A172 (cell line): ENCODE results near the gene ARHGEF25. TPM values are rescaled to one million over a fixed set of nuclear protein-coding genes. Genes with fewer than 3 reads are reported as not detected.
"Not testable (repeated sequence)": the region's sequence is repeated elsewhere in the genome, so short reads cannot be mapped to it uniquely, and the experiment has no call there.

Source experiments
- DNase-seq: peaks from one replicate; pipeline ENCODE4 v3.0.0-alpha.2; 2015; ENCODE audit warnings: low spot score
- total RNA-seq: library from RNA; depleted of rRNA; stranded (reverse); fragments of >200 nt; shearing (Covaris generic); gene quantifications from 2 replicates; pipeline ENCODE4 v1.2.3, GENCODE V29; 2014; rRNA removed

Gene ARHGEF25
- total RNA-seq, 1 experiment from 2014 or later = 20.6 TPM

DNA sequence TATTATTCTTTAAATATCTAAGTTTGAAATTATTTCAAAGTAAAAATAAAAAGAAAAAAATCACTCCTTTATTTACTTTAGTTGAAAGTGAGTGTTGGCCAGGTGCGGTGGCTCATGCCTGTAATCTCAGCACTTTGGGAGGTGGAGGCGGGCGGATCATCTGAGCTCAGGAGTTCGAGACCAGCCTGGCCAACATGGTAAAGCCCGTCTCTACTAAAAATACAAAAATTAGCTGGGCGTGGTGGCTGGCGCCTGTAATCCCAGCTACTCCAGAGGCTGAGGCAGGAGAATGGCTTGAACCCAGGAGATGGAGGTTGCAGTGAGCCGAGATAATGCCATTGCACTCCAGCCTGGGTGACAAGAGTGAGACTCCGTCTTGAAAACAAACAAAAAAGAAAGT is 25.5 kb downstream of the ARHGEF25 start:
- not testable (repeated sequence) for DNase-seq

- no peak for DNase-seq
Observed at GRCh38 chr12:57637364-57637763, 26.1 kb downstream of the ARHGEF25 start.

- no peak for DNase-seq
Observed at GRCh38 chr12:57638096-57638495, 26.9 kb downstream of the ARHGEF25 start.

DNA sequence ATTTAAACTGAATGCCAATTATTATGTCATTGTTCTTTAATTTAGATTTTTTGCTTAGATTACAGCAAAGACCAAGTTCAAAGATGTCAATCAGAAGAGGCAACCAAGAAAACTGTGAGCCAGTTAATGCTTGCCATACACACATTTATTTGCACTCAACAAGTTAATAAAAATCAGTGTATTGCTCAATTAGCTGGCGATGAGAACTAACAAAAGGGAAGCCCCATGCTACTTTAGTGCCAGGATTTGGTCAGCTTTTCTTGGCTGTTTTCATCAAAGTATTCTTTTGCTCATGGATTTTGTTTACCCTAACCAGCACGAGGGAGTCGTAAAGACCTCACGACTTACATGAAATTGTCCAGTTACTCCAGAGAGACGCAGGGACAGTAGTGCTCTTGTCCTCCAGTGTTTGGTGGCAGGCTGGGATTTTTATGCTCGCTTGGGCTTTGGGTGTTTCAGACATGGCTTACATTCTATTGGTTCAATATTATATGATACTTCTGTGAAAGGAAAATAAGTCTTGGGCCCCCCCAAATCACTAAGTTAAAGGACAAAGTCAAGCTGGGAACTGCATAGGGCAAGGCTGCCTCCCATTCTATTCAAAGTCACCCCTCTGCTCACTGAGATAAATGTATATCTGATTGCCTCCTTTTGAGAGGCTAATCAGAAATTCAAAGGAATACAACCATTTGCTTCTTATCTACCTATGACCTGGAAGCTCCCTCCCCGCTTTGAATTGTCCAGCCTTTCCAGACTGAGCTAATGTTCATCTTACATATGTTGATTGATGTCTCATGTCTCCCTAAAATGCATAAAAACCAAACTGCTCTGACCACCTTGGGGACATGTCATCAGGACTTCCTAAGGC is 29.2 kb downstream of the ARHGEF25 start:
- no peak for DNase-seq

DNA sequence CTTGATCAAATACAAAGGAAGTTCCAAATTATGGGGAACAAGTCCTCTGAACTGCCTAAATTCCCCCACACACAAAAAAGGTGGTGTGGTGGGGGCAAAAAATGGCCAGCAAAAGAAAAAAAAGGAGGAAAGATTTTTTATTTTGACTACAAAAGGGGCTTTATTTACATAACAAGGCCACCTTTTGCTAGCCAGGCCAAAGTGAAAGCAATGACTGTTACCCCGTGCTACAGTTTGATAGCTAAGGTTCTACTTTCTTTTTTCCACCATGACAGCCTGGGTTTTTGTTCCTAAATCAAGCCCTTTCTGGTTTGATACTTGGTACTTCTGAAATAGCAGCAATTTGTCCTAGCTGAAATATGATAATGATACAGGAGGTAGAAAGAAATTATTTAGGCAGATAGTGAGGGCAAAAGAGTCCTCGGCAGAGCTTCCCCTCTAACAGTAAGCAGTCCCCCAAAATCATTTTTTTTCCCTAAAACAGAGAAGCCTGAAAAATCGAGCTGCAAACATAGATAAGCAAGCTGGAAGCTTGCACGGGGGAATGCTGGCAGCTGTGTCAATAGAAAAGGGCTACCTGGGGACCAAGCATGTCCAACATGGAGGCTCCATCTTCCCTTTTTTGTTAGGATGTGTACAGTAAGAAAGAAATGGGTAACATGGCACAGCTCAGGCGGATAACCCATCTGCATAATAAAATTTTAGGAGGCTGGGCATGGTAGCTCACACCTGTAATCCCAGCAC is 30.6 kb downstream of the ARHGEF25 start:
- DNase-seq = no peak

- DNase-seq = peak; percentile 35
Observed at GRCh38 chr12:57645990-57646658, 34.9 kb downstream of the ARHGEF25 start.

- DNase-seq = not testable (repeated sequence)
Observed at GRCh38 chr12:57646659-57647049, 35.4 kb downstream of the ARHGEF25 start.

DNA sequence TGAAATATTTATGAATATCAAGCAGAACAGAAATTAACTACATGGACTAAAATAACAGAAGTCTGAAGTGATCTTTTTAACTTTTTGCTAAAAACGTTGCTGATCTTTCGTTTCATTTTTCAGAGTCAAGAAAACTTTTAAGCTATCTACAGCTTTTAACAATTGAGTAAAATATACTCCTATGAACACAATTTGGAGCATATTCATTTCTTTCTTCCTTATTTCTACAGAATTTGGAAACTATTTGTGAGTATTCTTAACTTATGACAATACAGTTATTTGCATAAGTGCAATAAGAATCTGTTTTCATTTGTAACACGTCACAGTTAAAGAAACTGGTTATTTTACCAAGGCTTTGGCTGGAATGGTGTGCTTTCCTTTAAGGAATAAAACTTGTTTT is 42.8 kb downstream of the ARHGEF25 start:
- no peak for DNase-seq

DNA sequence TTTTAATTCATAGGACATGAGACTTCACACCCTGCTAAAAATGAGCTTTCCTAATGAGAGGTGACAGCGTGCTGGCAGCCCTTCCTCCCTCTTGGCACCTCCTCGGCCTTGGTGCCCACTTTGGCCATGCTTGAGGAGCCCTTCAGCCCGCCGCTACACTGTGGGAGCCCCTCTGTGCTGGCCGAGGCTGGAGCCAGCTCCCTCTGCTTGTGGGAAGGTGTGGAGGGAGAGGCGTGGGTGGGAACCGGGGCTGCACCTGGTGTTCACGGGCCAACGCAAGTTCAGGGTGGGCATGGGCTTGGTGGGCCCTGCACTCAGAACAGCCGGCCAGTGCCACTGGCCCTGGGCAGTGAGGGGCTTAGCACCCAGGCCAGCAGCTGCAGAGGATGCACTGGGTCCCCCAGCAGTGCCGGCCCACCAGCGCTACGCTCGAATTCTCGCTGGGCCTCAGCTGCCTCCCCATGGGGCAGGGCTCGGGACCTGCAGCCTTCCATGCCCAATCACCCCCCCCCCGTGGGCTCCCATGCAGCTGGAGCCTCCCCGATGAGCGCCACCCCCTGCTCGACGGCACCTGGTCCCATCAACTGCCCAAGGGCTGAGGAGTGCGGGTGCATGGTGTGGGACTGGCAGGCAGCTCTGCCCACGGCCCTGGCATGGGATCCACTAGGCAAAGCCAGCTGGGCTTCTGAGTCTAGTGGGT is 44.5 kb downstream of the ARHGEF25 start:
- DNase-seq = no peak

DNA sequence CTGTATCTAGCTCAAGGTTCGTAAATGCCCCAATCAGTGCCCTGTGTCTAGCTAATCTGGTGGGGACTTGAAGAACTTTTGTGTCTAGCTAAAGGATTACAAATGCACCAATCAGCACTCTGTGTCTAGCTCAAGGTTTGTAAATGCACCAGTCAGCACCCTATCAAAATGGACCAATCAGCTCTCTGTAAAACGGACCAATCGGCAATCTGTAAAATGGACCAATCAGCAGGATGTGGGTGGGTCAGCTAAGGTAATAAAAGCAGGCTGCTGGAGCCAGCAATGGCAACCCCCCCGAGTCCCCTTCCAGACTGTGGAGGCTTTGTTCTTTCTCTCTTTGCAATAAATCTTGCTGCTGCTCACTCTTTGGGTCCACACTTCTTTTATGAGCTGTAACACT is 45.2 kb downstream of the ARHGEF25 start:
- not testable (repeated sequence) for DNase-seq

- no peak for DNase-seq
Observed at GRCh38 chr12:57657744-57658143, 46.5 kb downstream of the ARHGEF25 start.

DNA sequence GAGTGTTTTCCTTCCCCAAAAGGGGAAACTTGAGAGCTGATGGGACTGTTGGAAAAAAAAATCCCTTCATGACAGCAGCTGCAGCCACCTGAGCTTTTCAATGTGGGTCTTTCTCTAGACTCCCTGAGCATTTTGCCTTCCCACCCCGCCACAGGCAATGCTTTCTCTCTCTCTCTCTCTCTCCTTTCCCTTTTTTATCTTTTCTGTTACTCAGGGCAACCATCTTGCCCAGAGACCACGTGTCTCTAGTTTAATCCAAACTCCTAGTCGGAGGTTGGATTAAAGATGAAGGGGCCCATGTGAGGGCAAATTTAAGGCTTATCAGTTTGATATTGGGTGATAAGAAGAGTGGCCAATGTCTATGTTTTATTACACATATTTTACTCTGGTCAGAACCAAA is 47.7 kb downstream of the ARHGEF25 start:
- no peak for DNase-seq

DNA sequence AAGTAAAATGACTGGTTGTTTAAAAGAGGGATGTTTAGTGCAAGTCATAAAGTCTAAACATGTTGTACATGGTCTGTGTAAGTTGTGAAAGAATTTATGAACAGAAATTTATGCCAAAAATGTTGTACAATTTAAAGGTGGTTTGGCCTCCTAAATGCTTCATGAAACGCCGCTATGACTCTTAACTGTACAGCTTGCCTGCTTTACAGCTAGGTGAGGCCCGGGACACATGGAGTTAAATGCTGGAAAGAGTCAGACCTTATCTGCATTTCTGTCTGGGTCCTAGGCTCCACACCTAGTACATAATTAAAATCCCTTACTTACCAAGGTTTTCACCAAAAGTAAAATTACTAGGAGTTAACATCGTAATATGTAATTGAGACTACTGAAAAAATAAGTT is 50.1 kb downstream of the ARHGEF25 start:
- DNase-seq = no peak

DNA sequence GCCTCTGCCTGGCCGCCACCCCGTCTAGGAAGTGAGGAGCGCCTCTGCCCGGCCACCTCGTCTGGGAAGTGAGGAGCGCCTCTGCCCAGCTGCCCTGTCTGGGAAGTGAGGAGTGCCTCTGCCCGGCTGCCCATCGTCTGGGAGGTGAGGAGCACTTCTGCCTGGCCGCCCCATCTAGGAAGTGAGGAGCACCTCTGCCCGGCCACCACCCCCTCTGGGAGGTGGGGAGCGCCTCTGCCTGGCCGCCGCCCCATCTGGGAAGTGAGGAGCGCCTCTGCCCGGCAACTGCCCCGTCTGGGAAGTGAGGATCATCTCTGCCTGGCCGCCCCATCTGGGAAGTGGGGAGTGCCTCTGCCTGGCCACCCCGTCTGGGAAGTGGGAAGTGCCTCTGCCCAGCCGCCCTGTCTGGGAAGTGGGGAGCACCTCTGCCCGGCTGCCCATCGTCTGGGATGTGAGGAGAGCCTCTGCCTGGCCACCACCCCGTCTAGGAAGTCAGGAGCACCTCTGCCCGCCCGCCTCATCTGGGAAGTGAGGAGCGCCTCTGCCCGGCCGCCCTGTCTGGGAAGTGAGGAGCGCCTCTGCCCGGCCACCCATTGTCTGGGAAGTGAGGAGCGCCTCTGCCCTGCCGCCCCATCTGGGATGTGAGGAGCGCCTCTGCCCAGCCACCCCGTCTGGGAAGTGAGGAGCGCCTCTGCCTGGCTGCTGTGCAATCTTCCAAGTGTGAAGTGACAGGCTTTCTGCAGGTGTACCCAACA is 54.0 kb downstream of the ARHGEF25 start:
- not testable (repeated sequence) for DNase-seq

Other genes with a start within 250 kb of the ARHGEF25 start
- gene R3HDM2, start 180.4 kb upstream of the ARHGEF25 start, total RNA-seq = 9.4 and 16.3 TPM in 2 replicates
- gene INHBC, start 176.7 kb upstream of the ARHGEF25 start, total RNA-seq = not detected in 2 replicates
- gene INHBE, start 156.1 kb upstream of the ARHGEF25 start, total RNA-seq = 0.14 and 0.17 TPM in 2 replicates
- gene GLI1, start 151.7 kb upstream of the ARHGEF25 start, total RNA-seq = 0.19 and 4.1 TPM in 2 replicates
- 0.43 and 0.79 TPM in 2 replicates for gene ARHGAP9, start 131.6 kb upstream of the ARHGEF25 start, total RNA-seq
- 86.0 and 319 TPM in 2 replicates for gene MARS1, start 123.4 kb upstream of the ARHGEF25 start, total RNA-seq
- 45.3 and 46.9 TPM in 2 replicates for gene DDIT3, start 90.9 kb upstream of the ARHGEF25 start, total RNA-seq
- 2.3 and 11.8 TPM in 2 replicates for gene MBD6, start 88.6 kb upstream of the ARHGEF25 start, total RNA-seq
- 133 and 149 TPM in 2 replicates for gene DCTN2, start 64.2 kb upstream of the ARHGEF25 start, total RNA-seq
- 0.36 and 0.67 TPM in 2 replicates for gene KIF5A, start 61.4 kb upstream of the ARHGEF25 start, total RNA-seq
- gene PIP4K2C, start 20.2 kb upstream of the ARHGEF25 start, total RNA-seq = 42.5 and 54.0 TPM in 2 replicates
- 13.6 and 21.3 TPM in 2 replicates for gene DTX3, start 6.6 kb upstream of the ARHGEF25 start, total RNA-seq
- gene B4GALNT1, start 21.8 kb downstream of the ARHGEF25 start, total RNA-seq = 61.9 and 82.6 TPM in 2 replicates
- 103 and 144 TPM in 2 replicates for gene OS9, start 82.7 kb downstream of the ARHGEF25 start, total RNA-seq
- 0.02 and 0.55 TPM in 2 replicates for gene AGAP2, start 127.3 kb downstream of the ARHGEF25 start, total RNA-seq
- 31.2 and 33.3 TPM in 2 replicates for gene TSPAN31, start 133.6 kb downstream of the ARHGEF25 start, total RNA-seq
- gene CDK4, start 140.9 kb downstream of the ARHGEF25 start, total RNA-seq = 300 and 506 TPM in 2 replicates
- gene MARCHF9, start 143.7 kb downstream of the ARHGEF25 start, total RNA-seq = 10.5 and 12.9 TPM in 2 replicates
- gene CYP27B1, start 155.6 kb downstream of the ARHGEF25 start, total RNA-seq = 0.90 and 2.1 TPM in 2 replicates
- gene METTL1, start 160.7 kb downstream of the ARHGEF25 start, total RNA-seq = 4.3 and 5.1 TPM in 2 replicates
- 3.3 and 7.8 TPM in 2 replicates for gene EEF1AKMT3, start 161.2 kb downstream of the ARHGEF25 start, total RNA-seq
- gene TSFM, start 171.4 kb downstream of the ARHGEF25 start, total RNA-seq = 51.0 and 54.8 TPM in 2 replicates
- gene AVIL, start 207.3 kb downstream of the ARHGEF25 start, total RNA-seq = 0.41 and 0.98 TPM in 2 replicates
- gene CTDSP2, start 235.3 kb downstream of the ARHGEF25 start, total RNA-seq = 26.9 and 27.5 TPM in 2 replicates